ENCODE measurements around the gene RAB7A. TPM values are rescaled to one million over a fixed set of nuclear protein-coding genes. Genes with fewer than 3 reads are reported as not detected.

RAB7A gene
- total RNA-seq, 6 experiments from 2014 or later, result 84.0 to 145 (median 119) TPM

DNA sequence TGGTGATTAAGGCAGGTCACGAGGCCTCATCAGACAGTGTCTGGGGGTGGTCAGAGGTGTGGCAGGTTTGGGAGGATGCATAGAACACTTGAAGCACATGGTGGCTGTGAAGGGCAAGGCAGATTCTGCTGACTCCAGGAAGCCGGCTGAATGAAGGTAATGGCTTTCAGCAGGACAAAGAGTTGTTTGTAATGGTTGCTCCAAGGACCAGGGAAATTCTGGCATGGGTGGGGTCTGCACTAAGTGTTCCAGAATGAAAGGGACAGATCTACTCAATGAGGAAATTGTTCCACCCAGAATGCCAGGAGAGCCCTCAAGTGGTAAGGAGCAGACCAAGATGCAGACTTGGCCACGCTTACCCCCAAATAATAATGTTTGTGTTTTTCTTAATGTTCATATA, 82.7 kb downstream of the RAB7A start:
- Histone ChIP-seq H3K27ac (no peak overlapping the region), H3K9me3 (no peaks in the 10 kb centered on the region), H3K4me1 (peaks cover 0 to 13% (median 0%) of the 10 kb centered on the region in 4 donors), H3K36me3 (peaks cover 0 to 67% (median 24%) of the 10 kb centered on the region in 4 donors), H3K4me3 (no peak overlapping the region), H3K27me3 (no peaks in the 10 kb centered on the region)
- intact Hi-C loops (cut with DNase I), result loop anchor here in 1 of 2 donors (10.0 kb wide), 1 partner anchor 74 kb away; no protein-coding TSS in a partner anchor
- WGBS (ENCODE audit: insufficient coverage, low coverage, low lambda C conversion rate, missing lambda C conversion rate), result 94% methylated on average over 3 of the region's 3 CpGs
- ATAC-seq (no peak), DNase-seq (no peak)
- TF ChIP-seq, protein P1, sequence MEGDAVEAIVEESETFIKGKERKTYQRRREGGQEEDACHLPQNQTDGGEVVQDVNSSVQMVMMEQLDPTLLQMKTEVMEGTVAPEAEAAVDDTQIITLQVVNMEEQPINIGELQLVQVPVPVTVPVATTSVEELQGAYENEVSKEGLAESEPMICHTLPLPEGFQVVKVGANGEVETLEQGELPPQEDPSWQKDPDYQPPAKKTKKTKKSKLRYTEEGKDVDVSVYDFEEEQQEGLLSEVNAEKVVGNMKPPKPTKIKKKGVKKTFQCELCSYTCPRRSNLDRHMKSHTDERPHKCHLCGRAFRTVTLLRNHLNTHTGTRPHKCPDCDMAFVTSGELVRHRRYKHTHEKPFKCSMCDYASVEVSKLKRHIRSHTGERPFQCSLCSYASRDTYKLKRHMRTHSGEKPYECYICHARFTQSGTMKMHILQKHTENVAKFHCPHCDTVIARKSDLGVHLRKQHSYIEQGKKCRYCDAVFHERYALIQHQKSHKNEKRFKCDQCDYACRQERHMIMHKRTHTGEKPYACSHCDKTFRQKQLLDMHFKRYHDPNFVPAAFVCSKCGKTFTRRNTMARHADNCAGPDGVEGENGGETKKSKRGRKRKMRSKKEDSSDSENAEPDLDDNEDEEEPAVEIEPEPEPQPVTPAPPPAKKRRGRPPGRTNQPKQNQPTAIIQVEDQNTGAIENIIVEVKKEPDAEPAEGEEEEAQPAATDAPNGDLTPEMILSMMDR (IDR thresholded peaks at IDR 0.05), result no peak
- no peak for TF ChIP-seq POLR2A (IDR thresholded peaks at IDR 0.05)

DNA sequence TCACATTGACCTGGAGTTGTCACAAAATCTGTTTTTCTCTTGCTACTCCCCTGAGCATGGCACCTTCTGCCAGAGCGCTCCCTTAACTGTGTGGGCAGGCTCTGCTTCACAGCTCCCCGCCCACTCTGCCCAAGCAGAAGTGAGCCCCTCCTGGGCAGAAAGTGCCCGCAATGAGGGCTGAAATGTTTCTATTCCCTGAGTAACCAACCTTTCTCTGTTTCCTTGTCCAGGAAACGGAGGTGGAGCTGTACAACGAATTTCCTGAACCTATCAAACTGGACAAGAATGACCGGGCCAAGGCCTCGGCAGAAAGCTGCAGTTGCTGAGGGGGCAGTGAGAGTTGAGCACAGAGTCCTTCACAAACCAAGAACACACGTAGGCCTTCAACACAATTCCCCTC, 87.1 kb downstream of the RAB7A start:
- H3K4me1 ChIP-seq, result no peaks in the 10 kb centered on the region
- H3K27me3 ChIP-seq, result no peaks in the 10 kb centered on the region
- H3K27ac ChIP-seq, result peak overlapping the region in 1 of 3 donors; percentile 6
- H3K4me3 ChIP-seq, result no peak overlapping the region
- H3K36me3 ChIP-seq, result peaks cover 0 to 49% (median 15%) of the 10 kb centered on the region in 4 donors
- ATAC-seq (peak; percentile 45 to 65 (median 51)), DNase-seq (no peak)
- TF ChIP-seq POLR2A (IDR thresholded peaks at IDR 0.05), result no peak
- TF ChIP-seq, protein P1 (IDR thresholded peaks at IDR 0.05), result no peak
- intact Hi-C loops (cut with DNase I), result no loop called here
- 55% methylated on average over 5 of the region's 8 CpGs for WGBS (ENCODE audit: insufficient coverage, low coverage, low lambda C conversion rate, missing lambda C conversion rate)
- no peaks in the 10 kb centered on the region for H3K9me3 ChIP-seq

DNA sequence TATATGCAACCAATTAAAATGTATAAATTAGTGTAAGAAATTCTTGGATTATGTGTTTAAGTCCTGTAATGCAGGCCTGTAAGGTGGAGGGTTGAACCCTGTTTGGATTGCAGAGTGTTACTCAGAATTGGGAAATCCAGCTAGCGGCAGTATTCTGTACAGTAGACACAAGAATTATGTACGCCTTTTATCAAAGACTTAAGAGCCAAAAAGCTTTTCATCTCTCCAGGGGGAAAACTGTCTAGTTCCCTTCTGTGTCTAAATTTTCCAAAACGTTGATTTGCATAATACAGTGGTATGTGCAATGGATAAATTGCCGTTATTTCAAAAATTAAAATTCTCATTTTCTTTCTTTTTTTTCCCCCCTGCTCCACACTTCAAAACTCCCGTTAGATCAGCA, 88.1 kb downstream of the RAB7A start:
- 70% methylated on average over 4 of the region's 5 CpGs for WGBS (ENCODE audit: insufficient coverage, low coverage, low lambda C conversion rate, missing lambda C conversion rate)
- H3K4me3 ChIP-seq, result no peak overlapping the region
- H3K36me3 ChIP-seq, result peaks cover 0 to 39% (median 8%) of the 10 kb centered on the region in 4 donors
- intact Hi-C loops (cut with DNase I), result no loop called here
- no peaks in the 10 kb centered on the region for H3K9me3 ChIP-seq
- TF ChIP-seq, protein P1 (IDR thresholded peaks at IDR 0.05), result no peak
- TF ChIP-seq POLR2A (IDR thresholded peaks at IDR 0.05), result no peak
- H3K4me1 ChIP-seq, result no peaks in the 10 kb centered on the region
- no peaks in the 10 kb centered on the region for H3K27me3 ChIP-seq
- H3K27ac ChIP-seq, result no peak overlapping the region
- DNase-seq (no peak), ATAC-seq (no peak)

DNA sequence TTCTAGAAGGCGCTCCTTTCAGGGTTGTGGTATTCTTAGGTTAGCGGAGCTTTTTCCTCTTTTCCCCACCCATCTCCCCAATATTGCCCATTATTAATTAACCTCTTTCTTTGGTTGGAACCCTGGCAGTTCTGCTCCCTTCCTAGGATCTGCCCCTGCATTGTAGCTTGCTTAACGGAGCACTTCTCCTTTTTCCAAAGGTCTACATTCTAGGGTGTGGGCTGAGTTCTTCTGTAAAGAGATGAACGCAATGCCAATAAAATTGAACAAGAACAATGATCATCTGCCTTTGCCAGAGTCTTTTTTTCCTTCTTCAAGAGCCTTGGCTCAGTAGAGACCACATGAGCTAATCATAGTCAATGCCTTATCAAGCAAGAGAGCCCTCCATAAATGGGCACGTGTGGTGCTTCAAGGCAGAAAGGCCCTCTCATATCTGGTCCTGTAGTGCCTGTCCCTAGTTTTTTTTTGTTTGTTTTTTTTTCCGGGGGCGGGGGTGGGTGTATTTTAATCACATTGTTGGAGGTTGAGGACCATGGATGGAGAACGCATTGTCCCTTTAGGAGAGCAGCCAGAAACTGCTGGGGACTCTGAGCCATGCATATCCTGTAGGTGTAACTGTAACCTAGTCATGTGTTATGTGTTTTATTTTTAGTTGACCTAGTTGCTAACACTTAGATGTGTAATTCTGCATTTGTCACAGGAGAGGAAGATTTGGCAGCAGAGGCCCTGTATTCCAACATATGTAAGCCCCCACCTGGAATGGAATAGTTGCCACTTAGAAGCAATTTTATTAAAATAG, 88.7 kb downstream of the RAB7A start:
- Histone ChIP-seq H3K4me3 (no peak overlapping the region), H3K27me3 (no peaks in the 10 kb centered on the region), H3K36me3 (peaks cover 0 to 36% (median 8%) of the 10 kb centered on the region in 4 donors), H3K4me1 (no peaks in the 10 kb centered on the region), H3K27ac (no peak overlapping the region), H3K9me3 (no peaks in the 10 kb centered on the region)
- 83% methylated on average over 8 of the region's 8 CpGs for WGBS (ENCODE audit: insufficient coverage, low coverage, low lambda C conversion rate, missing lambda C conversion rate)
- peak in 1 of 4 donors; percentile 25 for ATAC-seq
- TF ChIP-seq, protein P1 (IDR thresholded peaks at IDR 0.05), result no peak
- no peak for TF ChIP-seq POLR2A (IDR thresholded peaks at IDR 0.05)
- no peak for DNase-seq
- intact Hi-C loops (cut with DNase I), result no loop called here
